NCI-H2196 (cell line): ENCODE measurements around the gene PCDHGA10.
"Not testable (repeated sequence)": the region's sequence is repeated elsewhere in the genome, so short reads cannot be mapped to it uniquely, and the experiment has no call there.

Experiments used
- DNase-seq: peaks from one replicate; lab custom pipeline; 2025; ENCODE audit not compliant: unreplicated experiment; lab: John Stamatoyannopoulos, UW

PCDHGA10 gene

DNA sequence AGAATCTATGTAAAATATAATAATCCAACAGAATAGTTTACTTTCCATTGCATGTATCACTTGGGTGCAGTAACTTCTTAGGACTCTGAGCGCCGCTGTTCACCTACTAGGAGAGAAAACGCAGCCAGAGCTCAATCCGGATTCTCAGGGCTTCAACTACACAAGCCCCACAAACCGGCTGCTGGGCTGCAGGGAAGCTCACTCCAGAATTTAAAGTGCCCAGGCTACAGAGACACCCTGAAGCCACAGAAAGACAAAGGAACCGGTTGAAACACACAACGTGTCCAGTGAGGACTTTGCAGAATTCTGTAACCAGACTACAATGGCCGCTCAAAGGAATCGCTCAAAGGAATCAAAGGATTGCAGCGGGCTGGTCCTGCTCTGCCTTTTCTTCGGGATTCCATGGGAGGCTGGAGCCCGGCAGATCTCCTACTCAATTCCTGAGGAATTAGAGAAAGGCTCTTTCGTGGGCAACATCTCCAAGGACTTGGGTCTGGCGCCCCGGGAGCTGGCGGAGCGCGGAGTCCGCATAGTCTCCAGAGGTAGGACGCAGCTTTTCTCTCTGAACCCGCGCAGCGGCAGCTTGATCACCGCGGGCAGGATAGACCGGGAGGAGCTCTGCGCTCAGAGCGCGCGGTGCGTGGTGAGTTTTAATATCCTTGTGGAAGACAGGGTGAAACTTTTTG, at the start of gene PCDHGA10:
PCDHGA10 (plus strand) TSS at position 134 of the 686 bp plus-strand sequence; CDS start at position 323, 189 bp downstream.
- no peak for DNase-seq

DNA sequence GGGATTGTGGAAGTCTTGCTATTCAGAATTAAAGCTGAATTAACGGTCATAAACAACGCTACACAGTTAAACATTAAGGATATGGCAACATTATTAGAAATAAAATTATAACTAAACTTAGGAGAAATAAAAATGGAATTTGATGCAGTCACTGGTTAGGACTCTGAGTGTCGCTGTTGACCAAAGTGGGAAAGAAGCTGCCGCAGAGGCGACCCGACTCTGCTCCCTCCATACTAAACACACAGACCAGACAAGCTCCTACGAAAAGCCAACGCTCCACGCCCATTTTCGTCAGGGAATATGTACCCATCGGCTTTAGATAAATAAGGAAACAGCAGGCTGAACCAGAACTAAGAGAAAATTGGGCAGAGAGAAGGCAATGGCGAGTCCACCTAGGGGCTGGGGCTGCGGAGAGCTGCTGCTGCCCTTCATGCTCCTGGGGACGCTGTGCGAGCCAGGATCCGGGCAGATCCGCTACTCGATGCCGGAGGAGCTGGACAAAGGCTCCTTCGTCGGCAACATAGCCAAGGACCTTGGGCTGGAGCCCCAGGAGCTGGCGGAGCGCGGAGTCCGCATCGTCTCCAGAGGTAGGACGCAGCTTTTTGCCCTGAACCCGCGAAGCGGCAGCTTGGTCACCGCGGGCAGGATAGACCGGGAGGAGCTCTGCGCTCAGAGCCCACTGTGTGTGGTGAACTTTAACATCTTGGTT, 48.7 kb upstream of the PCDHGA10 start, which contains the start of gene PCDHGA5:
PCDHGA5 (plus strand) TSS at position 211 of the 709 bp plus-strand sequence; CDS start at position 380, 169 bp downstream.
- no peak for DNase-seq

DNA sequence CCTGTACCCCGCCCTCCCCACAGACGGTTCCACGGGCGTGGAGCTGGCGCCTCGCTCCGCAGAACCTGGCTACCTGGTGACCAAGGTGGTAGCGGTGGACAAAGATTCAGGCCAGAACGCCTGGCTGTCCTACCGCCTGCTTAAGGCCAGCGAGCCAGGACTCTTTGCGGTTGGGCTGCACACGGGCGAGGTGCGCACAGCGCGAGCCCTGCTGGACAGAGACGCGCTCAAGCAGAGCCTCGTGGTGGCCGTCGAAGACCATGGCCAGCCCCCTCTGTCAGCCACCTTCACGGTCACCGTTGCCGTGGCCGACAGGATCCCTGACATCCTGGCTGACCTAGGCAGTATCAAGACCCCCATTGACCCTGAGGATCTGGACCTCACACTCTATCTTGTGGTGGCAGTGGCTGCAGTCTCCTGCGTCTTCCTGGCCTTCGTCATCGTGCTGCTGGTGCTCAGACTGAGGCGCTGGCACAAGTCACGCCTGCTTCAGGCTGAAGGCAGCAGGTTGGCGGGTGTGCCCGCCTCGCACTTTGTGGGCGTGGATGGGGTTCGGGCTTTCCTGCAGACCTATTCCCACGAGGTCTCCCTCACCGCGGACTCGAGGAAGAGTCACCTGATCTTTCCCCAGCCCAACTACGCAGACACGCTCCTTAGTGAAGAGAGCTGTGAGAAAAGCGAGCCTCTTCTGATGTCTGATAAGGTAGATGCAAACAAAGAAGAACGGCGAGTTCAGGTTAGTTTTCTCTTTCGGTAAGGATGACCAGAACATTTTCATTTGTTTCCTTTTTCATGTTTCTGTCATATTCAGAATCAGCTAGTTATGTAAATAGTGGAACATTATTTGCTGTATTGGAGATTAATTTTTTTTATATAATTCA, 46.5 kb upstream of the PCDHGA10 start:
- DNase-seq, result no peak

DNA sequence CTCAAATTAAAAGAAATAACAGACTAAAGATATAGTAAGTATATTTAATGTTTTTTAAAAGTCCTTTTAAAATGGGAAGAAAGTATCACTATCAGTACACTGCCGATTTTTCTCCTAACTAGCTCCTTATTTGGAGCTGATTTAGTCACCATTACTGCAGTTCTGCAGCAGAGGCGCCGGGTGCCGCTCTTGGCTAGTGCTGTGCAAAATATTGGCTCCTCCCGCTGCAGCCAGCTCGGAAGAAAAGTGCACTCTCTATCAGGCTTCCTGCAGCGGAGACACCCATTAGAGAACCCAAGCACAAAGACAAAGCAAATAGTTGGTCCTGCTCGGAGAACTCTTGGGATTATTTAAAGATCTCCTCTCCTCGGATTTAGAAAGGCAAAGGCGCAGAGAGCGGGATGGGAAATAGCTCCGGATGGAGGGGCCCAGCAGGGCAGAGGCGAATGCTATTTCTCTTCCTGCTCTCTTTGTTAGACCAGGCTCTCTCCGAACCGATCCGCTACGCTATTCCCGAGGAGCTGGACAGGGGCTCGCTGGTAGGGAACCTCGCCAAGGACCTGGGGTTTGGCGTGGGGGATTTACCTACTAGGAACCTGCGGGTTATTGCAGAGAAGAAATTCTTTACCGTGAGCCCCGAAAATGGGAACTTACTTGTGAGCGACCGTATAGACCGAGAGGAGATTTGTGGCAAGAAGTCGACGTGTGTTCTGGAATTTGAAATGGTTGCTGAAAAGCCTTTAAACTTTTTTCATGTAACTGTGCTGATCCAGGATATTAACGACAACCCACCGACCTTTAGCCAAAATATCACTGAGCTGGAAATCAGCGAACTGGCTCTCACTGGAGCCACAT, 42.6 kb upstream of the PCDHGA10 start, which contains the start of gene PCDHGB3:
PCDHGB3 (plus strand) TSS at position 249 of the 855 bp plus-strand sequence; CDS start at position 402, 153 bp downstream.
- no peak for DNase-seq

DNA sequence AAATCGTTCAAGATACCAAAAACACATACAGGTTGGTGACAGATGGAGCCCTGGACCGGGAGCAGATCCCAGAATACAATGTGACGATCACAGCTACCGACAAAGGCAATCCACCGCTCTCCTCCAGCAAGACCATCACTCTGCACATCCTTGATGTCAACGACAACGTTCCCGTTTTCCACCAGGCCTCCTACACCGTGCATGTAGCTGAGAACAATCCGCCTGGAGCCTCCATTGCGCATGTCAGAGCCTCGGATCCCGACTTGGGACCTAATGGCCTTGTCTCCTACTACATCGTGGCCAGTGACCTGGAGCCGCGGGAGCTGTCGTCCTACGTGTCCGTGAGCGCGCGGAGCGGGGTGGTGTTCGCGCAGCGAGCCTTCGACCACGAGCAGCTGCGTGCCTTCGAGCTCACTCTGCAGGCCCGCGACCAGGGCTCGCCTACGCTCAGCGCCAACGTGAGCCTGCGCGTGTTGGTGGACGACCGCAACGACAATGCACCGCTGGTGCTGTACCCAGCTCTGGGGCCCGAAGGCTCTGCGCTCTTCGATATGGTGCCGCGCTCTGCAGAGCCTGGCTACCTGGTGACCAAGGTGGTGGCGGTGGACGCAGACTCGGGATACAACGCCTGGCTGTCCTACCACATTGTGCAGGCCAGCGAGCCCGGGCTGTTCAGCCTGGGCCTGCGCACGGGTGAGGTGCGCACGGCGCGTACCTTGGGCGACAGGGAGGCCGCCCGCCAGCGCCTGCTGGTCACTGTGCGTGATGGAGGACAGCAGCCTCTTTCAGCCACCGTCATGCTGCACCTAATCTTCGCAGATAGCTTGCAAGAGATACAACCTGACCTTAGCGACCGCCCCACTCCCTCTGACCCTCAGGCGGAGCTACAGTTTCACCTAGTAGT, 41.0 kb upstream of the PCDHGA10 start:
- DNase-seq, result no peak

DNA sequence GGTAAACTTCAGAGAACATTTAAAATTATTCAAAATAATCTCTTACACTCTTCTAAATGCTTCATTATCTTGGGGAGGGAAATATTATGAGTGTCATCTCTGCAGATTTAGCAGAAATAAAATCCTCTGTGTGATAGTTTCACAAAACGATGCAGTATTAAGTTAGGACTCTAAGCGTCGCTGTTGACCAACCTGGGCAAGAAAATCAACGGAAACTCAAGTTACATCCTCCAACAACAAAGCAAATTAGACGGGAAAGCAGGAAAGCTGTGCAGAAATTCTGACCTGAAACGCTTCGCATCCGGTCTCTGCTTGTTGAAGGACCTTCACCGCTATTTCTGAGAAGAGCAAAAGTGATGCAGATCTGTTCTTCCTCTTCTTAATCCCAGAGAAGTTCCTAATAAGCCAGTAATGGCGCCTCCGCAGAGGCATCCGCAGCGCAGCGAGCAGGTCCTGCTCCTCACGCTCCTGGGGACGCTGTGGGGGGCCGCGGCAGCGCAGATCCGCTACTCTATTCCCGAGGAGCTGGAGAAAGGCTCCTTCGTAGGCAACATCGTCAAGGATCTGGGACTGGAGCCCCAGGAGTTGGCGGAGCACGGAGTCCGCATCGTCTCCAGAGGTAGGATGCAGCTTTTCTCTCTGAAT, 39.0 kb upstream of the PCDHGA10 start, which contains the start of gene PCDHGA6:
PCDHGA6 (plus strand) TSS at position 219 of the 645 bp plus-strand sequence; CDS start at position 412, 193 bp downstream.
- no peak for DNase-seq

DNA sequence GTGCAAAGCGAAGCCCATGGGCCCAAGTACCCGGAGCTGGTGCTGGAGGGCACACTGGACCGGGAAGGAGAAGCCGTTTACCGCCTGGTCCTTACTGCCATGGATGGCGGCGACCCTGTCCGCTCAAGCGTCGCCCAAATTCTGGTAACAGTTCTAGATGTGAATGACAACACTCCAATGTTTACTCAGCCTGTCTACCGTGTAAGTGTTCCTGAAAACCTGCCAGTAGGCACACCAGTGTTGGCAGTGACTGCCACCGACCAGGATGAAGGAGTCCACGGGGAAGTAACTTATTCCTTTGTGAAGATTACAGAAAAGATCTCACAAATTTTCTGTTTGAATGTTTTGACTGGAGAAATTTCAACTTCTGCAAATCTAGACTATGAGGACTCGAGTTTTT, 38.2 kb upstream of the PCDHGA10 start:
- no peak for DNase-seq

DNA sequence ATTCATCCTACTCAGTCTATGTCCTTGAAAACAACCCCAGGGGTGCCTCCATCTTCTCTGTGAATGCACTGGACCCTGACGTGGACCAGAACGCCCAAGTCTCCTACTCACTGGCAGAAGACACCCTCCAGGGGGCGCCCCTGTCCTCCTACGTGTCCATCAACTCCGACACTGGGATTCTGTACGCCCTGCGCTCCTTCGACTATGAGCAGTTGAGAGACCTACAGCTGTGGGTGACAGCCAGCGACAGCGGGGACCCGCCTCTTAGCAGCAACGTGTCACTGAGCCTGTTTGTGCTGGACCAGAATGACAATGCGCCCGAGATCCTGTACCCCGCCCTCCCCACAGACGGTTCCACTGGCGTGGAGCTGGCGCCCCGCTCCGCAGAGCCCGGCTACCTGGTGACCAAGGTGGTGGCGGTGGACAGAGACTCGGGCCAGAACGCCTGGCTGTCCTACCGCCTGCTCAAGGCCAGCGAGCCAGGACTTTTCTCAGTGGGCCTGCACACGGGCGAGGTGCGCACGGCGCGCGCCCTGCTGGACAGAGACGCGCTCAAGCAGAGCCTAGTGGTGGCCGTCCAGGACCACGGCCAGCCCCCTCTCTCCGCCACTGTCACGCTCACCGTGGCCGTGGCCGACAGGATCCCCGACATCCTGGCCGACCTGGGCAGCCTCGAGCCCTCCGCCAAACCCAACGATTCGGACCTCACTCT, 37.2 kb upstream of the PCDHGA10 start:
- DNase-seq, result not testable (repeated sequence)

DNA sequence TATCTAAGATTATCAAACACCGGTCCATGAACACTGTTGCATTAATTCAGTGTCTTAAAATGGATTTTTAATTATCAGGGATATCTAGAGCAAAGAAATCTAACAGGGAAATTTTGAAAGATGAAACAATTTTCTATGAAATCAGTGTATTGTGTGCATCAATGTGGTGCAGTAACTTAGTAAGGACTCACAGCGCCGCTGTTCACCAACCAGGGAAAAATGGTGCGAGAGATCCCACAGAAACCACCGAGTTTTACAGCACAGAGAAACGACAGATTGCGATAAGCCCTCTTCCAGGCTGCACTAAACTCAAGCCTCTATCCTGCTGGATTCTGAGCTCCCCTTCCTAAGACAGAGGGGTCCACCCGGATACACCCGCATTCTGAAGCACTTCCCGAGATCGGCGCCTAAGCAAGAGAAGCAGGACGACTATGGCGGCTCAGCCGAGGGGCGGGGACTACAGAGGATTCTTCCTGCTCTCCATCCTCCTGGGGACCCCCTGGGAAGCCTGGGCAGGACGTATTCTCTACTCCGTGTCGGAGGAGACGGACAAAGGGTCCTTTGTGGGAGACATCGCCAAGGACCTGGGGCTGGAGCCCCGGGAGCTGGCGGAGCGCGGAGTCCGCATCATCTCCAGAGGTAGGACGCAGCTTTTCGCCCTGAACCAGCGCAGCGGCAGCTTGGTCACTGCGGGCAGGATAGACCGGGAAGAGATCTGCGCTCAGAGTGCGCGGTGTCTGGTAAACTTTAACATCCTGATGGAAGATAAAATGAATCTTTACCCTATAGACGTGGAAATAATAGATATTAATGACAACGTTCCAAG, 30.1 kb upstream of the PCDHGA10 start, which contains the start of gene PCDHGA7:
PCDHGA7 (plus strand) TSS at position 274 of the 826 bp plus-strand sequence; CDS start at position 432, 158 bp downstream.
- no peak for DNase-seq

DNA sequence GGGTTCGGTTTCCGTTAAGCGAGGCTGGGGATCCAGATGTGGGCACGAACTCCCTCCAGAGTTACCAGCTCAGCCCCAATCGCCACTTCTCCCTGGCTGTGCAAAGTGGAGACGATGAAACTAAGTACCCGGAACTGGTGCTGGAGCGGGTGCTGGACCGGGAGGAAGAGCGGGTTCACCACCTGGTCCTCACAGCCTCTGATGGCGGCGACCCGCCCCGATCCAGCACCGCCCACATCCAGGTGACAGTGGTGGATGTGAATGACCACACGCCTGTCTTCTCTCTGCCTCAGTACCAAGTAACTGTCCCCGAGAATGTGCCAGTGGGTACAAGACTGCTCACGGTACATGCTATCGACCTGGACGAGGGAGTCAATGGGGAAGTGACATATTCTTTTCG, 29.4 kb upstream of the PCDHGA10 start:
- no peak for DNase-seq

DNA sequence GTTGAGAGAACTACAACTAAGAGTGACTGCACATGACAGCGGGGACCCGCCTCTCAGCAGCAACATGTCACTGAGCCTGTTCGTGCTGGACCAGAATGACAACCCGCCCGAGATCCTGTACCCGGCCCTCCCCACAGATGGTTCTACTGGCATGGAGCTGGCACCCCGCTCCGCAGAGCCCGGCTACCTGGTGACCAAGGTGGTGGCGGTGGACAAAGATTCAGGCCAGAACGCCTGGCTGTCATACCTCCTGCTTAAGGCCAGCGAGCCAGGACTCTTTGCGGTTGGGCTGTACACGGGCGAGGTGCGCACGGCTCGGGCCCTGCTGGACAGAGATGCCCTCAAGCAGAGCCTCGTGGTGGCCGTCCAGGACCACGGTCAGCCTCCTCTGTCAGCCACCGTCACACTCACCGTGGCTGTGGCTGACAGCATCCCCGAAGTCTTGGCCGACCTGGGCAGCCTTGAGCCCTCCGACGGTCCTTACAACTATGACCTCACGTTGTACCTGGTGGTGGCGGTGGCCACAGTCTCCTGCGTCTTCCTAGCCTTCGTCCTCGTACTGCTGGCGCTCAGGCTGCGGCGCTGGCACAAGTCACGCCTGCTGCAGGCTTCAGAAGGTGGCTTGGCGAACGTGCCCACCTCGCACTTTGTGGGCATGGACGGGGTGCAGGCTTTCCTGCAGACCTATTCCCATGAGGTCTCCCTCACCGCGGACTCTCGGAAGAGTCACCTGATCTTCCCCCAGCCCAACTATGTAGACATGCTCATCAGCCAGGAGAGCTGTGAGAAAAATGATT, 28.1 kb upstream of the PCDHGA10 start:
- DNase-seq, result no peak

DNA sequence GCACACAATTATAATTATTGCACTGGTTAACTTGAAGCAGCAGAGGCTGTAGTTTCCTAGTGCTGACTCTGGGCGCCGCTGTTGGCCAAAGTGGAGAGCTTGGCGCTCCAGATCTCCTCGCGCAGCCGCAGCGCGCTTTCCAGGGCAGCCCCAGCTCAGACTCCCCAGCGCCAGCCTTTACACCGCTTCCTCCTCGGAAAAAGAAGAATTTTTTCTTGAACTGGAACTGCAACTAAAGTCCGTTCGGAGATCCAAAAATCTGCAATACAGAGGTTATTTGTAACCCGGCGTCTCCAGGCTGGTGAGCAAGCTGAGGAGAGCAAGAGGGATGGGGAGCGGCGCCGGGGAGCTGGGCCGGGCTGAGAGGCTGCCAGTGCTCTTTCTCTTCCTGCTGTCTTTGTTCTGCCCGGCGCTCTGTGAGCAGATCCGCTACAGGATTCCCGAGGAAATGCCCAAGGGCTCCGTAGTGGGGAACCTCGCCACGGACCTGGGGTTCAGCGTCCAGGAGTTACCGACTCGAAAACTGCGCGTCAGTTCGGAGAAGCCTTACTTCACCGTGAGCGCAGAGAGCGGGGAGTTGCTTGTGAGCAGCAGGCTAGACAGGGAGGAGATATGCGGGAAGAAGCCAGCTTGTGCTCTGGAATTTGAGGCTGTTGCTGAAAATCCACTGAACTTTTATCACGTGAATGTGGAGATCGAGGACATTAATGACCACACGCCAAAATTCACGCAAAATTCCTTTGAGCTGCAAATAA, 25.1 kb upstream of the PCDHGA10 start, which contains the start of gene PCDHGB4:
PCDHGB4 (plus strand) TSS at position 142 of the 755 bp plus-strand sequence; CDS start at position 329, 187 bp downstream.
- DNase-seq, result not testable (repeated sequence)

DNA sequence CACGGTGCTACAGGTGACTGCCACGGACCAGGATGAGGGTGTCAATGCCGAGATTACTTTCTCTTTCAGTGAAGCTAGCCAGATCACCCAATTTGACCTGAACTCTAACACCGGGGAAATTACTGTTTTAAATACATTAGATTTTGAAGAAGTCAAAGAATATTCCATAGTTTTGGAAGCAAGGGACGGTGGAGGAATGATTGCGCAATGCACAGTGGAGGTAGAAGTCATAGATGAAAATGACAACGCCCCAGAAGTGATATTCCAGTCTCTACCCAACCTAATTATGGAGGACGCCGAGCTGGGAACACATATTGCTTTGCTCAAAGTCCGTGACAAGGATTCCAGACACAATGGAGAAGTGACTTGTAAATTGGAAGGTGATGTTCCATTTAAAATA, 24.1 kb upstream of the PCDHGA10 start:
- no peak for DNase-seq

DNA sequence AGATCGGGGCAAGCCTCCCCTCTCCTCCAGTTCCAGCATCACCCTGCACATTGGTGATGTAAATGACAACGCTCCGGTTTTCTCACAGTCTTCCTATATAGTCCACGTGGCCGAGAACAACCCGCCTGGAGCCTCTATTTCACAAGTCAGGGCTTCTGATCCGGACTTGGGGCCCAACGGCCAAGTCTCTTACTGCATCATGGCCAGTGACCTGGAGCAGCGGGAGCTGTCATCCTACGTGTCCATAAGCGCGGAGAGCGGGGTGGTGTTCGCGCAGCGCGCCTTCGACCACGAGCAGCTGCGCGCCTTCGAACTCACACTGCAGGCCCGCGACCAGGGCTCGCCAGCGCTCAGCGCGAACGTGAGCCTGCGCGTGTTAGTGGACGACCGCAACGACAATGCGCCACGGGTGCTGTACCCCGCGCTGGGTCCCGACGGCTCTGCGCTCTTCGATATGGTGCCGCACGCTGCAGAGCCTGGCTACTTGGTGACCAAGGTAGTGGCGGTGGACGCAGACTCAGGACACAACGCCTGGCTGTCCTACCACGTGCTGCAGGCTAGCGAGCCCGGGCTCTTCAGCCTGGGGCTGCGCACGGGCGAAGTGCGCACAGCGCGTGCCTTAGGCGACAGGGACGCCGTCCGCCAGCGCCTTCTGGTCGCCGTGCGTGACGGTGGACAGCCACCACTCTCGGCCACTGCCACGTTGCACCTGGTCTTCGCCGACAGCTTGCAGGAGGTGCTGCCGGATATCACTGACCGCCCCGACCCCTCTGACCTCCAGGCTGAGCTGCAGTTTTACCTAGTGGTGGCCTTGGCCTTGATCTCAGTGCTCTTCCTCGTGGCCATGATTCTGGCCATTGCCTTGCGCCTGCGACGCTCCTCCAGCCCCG, 23.4 kb upstream of the PCDHGA10 start:
- DNase-seq, result no peak
